ENCODE measurements around the gene DMXL2.

DNA sequence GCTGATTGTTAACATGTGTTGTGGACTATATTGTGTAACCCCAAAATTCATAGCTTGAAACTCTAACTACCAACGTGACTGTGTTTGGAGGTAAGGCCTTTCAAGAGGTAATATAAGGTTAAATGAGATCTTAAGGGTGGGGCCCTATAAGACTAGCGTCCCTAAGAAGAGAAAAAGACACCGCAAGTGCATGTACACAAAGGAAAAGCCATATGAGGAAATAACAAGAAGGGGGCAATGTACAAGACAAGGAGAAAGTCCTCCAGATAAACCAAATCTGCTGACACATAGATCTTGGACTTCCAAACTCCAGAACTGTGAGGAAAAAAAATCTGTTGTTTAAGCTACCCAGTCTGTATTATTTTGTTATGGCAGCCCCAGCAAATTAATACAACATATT lies 8.6 kb downstream of the DMXL2 start:
- TF ChIP-seq, protein P1, sequence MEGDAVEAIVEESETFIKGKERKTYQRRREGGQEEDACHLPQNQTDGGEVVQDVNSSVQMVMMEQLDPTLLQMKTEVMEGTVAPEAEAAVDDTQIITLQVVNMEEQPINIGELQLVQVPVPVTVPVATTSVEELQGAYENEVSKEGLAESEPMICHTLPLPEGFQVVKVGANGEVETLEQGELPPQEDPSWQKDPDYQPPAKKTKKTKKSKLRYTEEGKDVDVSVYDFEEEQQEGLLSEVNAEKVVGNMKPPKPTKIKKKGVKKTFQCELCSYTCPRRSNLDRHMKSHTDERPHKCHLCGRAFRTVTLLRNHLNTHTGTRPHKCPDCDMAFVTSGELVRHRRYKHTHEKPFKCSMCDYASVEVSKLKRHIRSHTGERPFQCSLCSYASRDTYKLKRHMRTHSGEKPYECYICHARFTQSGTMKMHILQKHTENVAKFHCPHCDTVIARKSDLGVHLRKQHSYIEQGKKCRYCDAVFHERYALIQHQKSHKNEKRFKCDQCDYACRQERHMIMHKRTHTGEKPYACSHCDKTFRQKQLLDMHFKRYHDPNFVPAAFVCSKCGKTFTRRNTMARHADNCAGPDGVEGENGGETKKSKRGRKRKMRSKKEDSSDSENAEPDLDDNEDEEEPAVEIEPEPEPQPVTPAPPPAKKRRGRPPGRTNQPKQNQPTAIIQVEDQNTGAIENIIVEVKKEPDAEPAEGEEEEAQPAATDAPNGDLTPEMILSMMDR (IDR thresholded peaks at IDR 0.05): no peak
- no peak for TF ChIP-seq POLR2A (IDR thresholded peaks at IDR 0.05)
